GM12801 (cell line): ENCODE measurements around the gene CD209.

Experiments
- TF ChIP-seq, protein P1 (sequence below): IDR thresholded peaks from one replicate; pipeline ENCODE4 v1.5.1; 2011; ENCODE audit warnings: control low read depth; ENCODE audit not compliant: insufficient read length; ENCODE audit errors: extremely low read depth

CD209 gene

DNA sequence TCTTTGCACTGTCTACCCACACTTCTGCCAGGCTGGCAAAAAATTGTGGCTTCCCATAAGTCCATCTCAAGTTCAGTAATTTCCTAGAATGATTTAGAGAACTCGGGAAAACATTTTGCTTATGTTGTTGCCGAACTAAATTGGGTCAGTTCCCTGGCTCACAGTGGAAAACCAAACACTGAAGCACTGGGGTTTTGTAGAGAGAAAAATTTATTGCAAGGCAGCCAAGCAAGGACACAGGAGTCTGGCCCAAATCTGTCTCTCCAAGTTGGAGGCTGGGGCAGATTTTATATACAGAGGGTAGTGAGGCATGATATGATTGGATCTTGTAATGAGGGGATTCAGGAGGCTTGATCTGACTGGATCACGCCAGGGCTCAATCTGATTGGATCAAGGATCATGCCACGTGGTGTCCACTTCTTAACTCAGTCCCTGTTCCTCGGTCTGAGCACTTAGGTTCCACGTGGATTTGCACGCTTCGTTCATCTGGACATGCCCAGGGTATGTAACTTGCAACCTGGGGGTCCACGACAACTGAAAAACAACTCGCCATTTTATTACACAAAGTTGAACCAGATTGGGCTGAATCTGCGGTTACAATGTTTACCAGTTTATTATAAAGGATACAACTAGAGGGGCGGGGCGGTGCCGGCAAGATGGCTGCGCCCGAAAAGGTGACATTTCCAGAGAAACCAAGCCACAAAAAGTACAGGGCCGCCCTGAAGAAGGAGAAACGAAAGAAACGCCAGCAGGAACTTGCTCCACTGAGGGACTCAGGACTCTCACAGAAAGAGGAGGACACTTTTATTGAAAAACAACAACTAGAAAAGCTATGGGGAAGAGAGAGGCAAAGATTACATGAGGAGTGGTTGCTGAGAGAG lies 7.3 kb downstream of the CD209 start:
- TF ChIP-seq, protein P1, sequence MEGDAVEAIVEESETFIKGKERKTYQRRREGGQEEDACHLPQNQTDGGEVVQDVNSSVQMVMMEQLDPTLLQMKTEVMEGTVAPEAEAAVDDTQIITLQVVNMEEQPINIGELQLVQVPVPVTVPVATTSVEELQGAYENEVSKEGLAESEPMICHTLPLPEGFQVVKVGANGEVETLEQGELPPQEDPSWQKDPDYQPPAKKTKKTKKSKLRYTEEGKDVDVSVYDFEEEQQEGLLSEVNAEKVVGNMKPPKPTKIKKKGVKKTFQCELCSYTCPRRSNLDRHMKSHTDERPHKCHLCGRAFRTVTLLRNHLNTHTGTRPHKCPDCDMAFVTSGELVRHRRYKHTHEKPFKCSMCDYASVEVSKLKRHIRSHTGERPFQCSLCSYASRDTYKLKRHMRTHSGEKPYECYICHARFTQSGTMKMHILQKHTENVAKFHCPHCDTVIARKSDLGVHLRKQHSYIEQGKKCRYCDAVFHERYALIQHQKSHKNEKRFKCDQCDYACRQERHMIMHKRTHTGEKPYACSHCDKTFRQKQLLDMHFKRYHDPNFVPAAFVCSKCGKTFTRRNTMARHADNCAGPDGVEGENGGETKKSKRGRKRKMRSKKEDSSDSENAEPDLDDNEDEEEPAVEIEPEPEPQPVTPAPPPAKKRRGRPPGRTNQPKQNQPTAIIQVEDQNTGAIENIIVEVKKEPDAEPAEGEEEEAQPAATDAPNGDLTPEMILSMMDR: no peak

DNA sequence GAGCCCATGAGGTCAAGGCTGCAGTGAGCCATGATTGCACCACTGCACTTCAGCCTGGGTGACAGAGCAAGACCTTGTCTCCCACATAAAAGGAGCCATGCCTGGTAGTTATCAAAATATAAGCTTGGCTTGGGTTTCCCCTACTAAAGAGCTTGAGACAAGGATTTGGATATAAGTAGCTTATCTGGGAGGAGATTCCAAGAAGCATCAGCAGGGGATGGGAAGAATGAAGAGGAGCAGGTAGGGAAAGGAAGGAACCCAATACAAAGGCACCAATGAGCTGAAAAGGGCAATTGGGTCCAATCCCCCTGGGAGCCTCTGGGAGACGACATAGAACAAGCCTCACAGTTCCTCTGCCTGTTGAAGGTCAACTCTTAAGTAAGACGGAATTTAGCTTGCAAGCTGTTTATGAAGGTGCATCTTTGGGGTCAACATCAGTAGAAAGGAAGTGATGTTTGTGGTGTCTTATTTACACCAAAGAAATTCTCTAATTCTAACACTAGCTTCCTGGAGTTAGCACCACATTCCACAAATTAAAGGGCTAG lies 8.1 kb downstream of the CD209 start:
- TF ChIP-seq, protein P1: no peak

DNA sequence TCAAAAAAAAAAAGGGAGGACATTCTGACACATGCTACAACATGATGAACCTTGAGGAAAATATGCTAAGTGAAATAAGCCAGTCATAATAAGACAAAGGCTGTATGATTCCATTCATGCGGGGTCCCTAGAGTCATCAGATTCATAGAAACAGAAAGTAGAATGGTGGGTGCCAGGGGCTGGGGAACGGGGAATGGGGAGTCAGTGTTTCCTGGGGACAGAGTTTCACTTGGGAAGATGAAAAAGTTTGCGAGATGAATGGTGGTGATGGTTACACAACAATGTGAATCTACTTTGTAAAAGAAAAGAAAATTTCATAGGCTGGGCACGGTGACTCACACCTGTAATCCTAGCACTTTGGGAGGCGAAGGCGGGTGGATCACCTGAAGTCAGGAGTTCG lies 9.3 kb downstream of the CD209 start:
- TF ChIP-seq, protein P1: no peak

DNA sequence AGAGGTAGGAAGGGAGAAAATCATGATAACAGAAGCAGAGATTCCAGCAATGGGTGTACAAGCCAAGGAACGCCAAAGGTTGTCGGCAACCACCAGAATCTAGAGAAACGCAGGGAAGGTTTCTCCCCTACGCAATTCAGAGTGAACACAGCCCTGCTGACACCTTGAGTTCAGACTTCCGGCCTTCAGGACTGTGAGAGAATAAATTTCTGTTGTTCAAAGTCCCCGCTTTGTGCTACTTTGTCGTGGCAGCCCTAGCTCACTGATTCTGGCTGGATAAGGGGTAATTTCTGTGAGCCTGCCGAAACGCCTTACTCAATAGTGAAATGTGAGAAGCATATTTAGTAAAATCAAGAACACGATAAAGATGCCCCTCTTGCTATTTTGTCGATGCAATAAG lies 10.1 kb downstream of the CD209 start:
- TF ChIP-seq, protein P1: no peak

DNA sequence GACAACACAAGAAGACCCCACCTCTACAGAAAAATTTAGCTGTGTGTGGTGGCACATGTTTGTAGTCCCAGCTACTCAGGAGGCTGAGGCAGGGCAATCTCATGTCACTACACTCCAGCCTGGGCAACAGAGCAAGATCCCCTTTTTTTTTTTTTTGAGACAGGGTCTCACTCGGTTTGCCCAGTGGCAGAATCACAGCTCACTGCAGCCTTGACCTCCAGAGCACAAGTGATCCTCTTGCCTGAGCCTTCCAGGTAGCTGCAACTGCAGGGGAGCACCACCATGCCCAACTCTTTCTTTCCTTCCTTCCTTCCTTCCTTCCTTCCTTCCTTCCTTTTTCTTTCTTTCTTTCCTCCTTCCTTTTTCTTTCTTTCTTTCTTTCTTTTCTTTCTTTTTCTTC lies 11.2 kb downstream of the CD209 start:
- TF ChIP-seq, protein P1: no peak

DNA sequence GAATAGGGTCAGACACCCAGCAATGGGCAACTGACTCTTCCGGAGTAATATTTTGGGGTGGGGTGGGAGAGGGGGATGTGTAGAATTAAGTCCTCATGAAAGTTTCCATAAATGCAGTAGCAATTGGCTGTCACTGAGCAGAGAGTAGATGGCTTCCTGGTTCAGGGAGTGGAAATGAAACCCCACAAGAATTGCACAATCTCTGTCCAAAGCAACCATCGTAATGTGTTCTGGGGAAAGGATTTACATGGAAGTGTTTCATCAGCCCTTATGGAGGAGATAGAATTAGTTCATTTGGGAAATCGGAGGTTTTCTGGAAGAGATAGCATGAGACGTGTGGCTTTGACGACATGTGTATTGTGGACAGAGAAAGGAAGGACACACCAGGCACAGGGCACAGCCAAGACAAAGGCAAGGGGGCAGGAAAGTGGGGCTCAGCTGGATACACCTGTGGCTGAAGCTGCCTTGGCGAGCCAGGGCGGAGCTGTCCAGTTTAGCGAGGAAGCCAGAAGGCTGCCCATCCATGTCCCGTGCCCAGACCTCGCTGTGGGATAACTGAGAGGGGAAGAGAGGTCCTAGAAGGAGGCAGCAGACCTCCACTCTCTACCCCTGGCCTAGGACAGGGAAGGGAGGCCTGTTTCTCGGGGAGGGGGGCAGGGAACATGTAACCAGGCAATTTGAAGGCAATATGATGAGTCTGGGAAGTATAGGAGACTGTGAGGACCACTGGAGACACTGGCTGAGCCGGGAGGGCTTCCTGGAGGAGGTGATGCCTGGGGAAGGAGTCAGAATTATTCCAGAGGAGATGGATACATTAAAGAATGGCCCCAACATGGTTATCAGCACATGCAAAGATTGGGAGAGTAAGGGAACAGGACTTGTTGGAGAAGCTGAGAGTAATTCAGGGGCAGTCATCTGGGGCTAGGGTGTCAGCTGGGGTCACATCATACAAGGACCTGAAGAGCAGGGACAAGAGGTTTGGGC lies 12.8 kb downstream of the CD209 start:
- TF ChIP-seq, protein P1: no peak

DNA sequence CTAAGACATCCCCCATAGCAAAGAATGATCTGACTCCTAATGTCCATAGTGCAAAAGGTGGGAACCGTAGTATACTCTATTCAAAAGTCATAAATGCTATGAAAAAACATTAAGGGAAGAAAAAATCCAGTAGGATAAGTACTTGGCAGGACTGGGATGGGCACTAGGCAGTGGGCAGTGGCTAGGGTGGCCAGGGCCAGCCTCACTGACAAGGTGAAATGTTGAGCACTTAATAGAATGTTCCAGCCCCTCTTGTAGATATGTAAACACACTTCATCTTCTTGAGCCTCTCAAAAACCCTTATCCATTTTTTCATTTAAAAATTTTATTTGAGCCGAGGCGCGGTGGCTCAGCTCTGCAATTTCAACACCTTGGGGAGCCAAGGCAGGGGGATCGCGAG lies 14.0 kb downstream of the CD209 start:
- TF ChIP-seq, protein P1: no peak
